Ectodermal cell (in vitro differentiated cells): ENCODE measurements around the gene RAVER1.
A peak's percentile ranks its signal among the peaks of the same experiment; 100 is the strongest.
"Not testable (repeated sequence)": the region's sequence is repeated elsewhere in the genome, so short reads cannot be mapped to it uniquely, and the experiment has no call there.

ENCODE experiments used
- H3K27ac ChIP-seq: 2 replicates; pipeline ENCODE4 v1.7.0; 2013; ENCODE audit warnings: mild to moderate bottlenecking, low read depth, low read length; ENCODE audit not compliant: insufficient read depth, poor library complexity, severe bottlenecking
- H3K27me3 ChIP-seq: 2 replicates; pipeline ENCODE4 v1.7.0; 2013; ENCODE audit warnings: mild to moderate bottlenecking, low read length; ENCODE audit not compliant: insufficient read depth, control insufficient read depth, poor library complexity, severe bottlenecking
- H3K36me3 ChIP-seq: one replicate; pipeline ENCODE4 v1.7.0; 2013; ENCODE audit warnings: low read length; ENCODE audit not compliant: control insufficient read depth, insufficient read depth
- H3K4me1 ChIP-seq: one replicate; pipeline ENCODE4 v1.7.0; 2013; ENCODE audit warnings: low read length; ENCODE audit not compliant: control insufficient read depth, insufficient read depth
- H3K4me3 ChIP-seq: 2 replicates; pipeline ENCODE4 v1.7.0; 2013; ENCODE audit warnings: low read depth, low read length, control low read depth; ENCODE audit not compliant: insufficient read depth
- H3K9me3 ChIP-seq: 2 replicates; pipeline ENCODE4 v1.7.0; 2013; ENCODE audit warnings: mild to moderate bottlenecking, low read length, moderate library complexity; ENCODE audit not compliant: control insufficient read depth
- WGBS, 2 experiments: methylation state at CpG; one replicate each; pipeline ENCODE4 v1.1.7; 2013; ENCODE audit warnings: missing lambda C conversion rate in 2 of 2; 5-methylcytosine and 5-hydroxymethylcytosine counted together

The RAVER1 gene

GRCh38 chr19:10366950-10367512, 33.7 kb upstream of the RAVER1 start:
- WGBS, 2 experiments: 93 to 98% methylated on average over 4 of the region's 4 CpGs
- not testable (repeated sequence) for H3K4me3 ChIP-seq, H3K9me3 ChIP-seq, H3K4me1 ChIP-seq, H3K27me3 ChIP-seq, H3K27ac ChIP-seq
- H3K36me3 ChIP-seq: peaks cover 20% of the 10 kb centered on the region

DNA sequence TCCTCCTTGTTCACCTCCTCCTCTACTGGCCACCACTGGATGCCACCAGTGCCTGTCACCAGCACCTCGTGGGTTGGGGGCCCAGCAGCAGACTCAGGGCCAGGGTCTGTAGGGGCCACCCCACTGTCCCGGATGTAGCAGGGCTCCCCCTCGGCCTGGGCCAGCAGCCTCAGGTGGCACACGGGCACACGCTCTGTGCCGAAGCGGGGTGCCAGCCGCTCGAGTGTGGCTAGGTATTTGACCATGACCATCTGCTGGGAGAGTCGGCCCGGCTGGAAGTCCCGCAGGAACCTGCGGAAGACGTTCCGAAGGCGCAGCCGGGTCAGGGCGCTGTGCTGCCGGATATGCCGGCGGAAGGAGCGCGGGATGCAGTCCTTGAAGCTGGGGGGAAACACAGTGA, 32.2 kb upstream of the RAVER1 start:
- H3K36me3 ChIP-seq: peaks cover 25% of the 10 kb centered on the region
- no peaks in the 10 kb centered on the region for H3K9me3 ChIP-seq
- WGBS, 2 experiments: 95 to 96% methylated on average over 23 of the region's 23 CpGs
- no peak overlapping the region for H3K27ac ChIP-seq
- H3K27me3 ChIP-seq: no peaks in the 10 kb centered on the region
- H3K4me1 ChIP-seq: no peaks in the 10 kb centered on the region
- no peak overlapping the region for H3K4me3 ChIP-seq

DNA sequence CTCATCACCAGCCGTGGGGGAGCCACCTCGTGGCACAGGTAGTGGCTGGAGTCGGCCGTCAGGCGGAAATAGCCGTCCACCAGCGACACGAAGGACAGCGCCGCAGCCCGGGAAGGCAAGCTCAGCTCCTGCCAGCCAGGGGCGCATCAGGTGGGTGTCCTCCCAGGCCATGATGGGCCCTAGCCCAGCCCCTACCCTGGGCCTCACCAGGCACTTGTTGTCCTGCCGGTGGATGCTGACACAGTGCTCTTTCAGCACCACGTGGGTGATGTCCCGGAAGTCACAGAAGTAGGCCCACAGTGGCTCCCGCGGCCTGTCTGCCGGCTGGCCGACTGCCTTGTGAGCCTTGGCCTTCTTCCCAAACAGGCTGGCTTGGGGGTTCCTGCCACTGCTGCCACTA, 31.3 kb upstream of the RAVER1 start:
- Histone ChIP-seq H3K4me3 (no peak overlapping the region), H3K27me3 (no peaks in the 10 kb centered on the region), H3K27ac (no peak overlapping the region), H3K36me3 (peaks cover 25% of the 10 kb centered on the region), H3K9me3 (no peaks in the 10 kb centered on the region), H3K4me1 (no peaks in the 10 kb centered on the region)
- WGBS, 2 experiments: 93 to 95% methylated on average over 19 of the region's 19 CpGs

GRCh38 chr19:10363789-10364281, 30.5 kb upstream of the RAVER1 start:
- whole genome bisulfite sequencing, 2 experiments: 92 to 93% methylated on average over 12 of the region's 12 CpGs
- Histone ChIP-seq H3K27me3 (no peaks in the 10 kb centered on the region), H3K4me3 (no peak overlapping the region), H3K36me3 (peaks cover 18% of the 10 kb centered on the region), H3K27ac (no peak overlapping the region), H3K9me3 (no peaks in the 10 kb centered on the region), H3K4me1 (no peaks in the 10 kb centered on the region)

GRCh38 chr19:10362259-10362658, 28.9 kb upstream of the RAVER1 start:
- Histone ChIP-seq H3K9me3 (no peaks in the 10 kb centered on the region), H3K4me1 (no peaks in the 10 kb centered on the region), H3K4me3 (no peak overlapping the region), H3K36me3 (peaks cover 14% of the 10 kb centered on the region), H3K27ac (no peak overlapping the region), H3K27me3 (no peaks in the 10 kb centered on the region)
- 94 to 95% methylated on average over 18 of the region's 18 CpGs for WGBS, 2 experiments

DNA sequence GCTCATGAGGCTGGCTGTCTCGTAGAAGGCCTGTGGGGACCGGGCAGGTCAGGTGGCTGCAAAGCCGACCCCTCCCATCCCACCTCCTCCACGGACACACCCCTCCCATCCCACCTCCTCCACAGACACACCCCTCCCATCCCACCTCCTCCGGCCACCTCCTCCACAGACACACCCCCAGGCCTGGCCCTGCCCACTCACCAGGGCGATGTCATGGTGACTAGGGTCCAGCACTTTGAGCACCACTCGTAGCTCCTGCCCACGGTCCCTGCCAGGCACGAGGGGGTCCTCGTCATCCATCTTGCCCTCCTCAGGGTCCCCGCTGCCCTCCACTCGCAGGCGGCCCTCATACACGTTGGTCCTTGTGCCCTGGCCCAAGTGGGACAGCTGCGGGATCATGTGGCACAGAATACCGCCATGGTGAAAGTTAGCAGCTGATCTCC, 28.3 kb upstream of the RAVER1 start:
- H3K9me3 ChIP-seq: no peaks in the 10 kb centered on the region
- no peak overlapping the region for H3K4me3 ChIP-seq
- no peak overlapping the region for H3K27ac ChIP-seq
- H3K27me3 ChIP-seq: no peaks in the 10 kb centered on the region
- no peaks in the 10 kb centered on the region for H3K4me1 ChIP-seq
- 88% methylated on average over 16 of the region's 16 CpGs for WGBS, 2 experiments
- H3K36me3 ChIP-seq: peaks cover 14% of the 10 kb centered on the region

- H3K4me3 ChIP-seq: no peak overlapping the region
- H3K36me3 ChIP-seq: peaks cover 6% of the 10 kb centered on the region
- H3K27ac ChIP-seq: no peak overlapping the region
- no peaks in the 10 kb centered on the region for H3K27me3 ChIP-seq
- no peaks in the 10 kb centered on the region for H3K9me3 ChIP-seq
- 95 to 96% methylated on average over 12 of the region's 12 CpGs for WGBS, 2 experiments
- peaks cover 3% of the 10 kb centered on the region for H3K4me1 ChIP-seq
Observed at GRCh38 chr19:10356431-10356830, 23.1 kb upstream of the RAVER1 start.

DNA sequence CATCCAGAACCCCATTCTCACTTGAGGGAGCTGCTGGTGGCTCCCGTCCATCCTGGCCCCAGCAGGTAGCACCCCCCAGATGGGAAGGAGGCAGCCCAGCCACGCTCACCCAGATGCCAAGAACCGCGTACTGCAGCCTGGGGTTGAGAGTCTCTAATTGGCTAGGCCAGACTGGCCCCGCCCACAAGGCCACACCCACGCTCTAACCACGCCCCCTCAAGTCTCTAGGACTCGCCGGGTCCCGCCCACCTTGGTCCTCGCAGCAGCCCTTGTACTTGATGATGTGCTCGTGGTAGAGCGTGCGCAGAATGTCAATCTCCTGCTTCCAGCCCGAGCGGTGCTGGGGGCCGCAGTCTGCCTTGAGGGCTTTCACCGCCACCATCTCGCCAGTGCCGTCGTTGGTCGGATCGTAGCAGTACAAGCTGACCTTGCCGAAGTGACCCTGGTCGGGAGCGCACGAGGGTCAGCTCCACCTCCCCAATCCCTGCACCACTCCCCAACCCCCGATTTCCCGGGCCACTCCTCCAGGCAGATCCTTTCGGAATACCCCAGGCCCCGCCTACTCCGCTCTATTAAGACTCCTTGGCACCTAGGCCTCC, 20.6 kb upstream of the RAVER1 start:
- 26 to 37% methylated on average over 32 of the region's 32 CpGs for WGBS, 2 experiments
- Histone ChIP-seq H3K36me3 (peaks cover 6% of the 10 kb centered on the region), H3K9me3 (no peaks in the 10 kb centered on the region), H3K4me3 (peak overlapping the region; percentile 34), H3K27ac (peak overlapping the region; percentile 77), H3K27me3 (no peaks in the 10 kb centered on the region), H3K4me1 (peaks cover 3% of the 10 kb centered on the region)

DNA sequence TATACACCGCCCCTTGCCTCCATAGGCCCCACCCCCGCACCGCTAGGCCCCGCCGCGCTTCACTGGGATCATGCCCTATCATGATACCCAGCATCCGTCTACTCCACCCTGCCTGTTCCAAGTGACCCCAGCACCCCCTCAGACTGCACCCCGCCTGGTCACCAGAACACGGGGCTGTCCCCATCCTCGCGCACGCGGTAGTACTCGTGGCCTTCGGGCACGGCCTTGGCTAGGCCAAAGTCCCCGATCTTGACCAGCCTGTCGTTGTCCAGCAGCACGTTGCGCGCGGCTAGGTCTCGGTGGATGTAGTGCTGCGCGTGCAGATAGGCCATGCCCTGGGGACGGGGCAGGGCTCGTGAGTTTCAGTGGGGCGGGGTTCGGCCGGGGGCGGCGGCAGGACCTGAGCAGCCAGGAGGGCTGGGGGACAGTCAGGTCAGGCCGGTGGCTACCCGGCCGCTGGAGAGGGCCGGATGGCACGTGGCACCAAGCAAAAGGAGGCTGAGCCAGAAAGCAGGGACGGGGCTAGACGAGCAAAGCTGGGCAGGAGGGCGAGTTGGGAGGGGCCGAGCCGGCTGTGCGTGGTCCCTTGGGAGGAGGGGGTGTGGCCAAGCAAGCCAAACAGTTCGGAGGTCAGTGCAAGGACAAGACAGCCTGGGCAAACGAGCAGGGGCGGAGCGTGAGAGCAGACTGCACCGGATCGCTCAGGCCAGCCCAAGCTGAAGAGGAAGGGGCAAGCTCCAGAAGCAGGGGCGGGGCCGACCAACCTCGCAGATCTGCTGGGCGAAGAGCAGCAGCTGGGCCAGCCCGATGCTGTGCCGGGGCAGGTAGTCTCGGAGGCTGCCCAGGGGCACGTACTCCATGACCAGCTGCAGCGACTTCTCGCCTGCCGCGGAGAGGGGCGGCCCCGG, 19.7 kb upstream of the RAVER1 start:
- Histone ChIP-seq H3K27me3 (no peaks in the 10 kb centered on the region), H3K27ac (peak overlapping the region; percentile 77), H3K36me3 (peaks cover 5% of the 10 kb centered on the region), H3K9me3 (no peaks in the 10 kb centered on the region), H3K4me1 (peaks cover 3% of the 10 kb centered on the region), H3K4me3 (peak overlapping the region; percentile 34)
- 25 to 32% methylated on average over 63 of the region's 63 CpGs for WGBS, 2 experiments

DNA sequence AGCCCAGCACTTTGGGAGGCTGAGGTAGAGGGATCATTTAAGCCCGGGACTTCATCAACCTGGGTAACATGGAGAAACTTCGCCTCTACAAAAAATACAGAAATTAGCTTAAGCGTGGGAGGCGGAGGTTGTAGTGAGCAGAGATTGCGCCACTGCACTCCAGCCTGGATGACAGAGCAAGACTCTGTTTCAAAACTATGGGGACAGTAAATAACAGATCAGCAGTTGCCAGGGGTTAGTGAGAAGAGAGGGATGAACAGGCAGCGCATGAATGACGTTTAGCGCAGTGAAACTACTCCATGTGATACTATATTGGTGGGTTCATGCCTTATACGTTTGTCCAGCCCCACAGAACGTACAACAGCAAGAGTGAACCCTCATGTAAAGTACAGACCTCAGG, 13.2 kb upstream of the RAVER1 start:
- Histone ChIP-seq H3K4me1 (no peaks in the 10 kb centered on the region), H3K36me3 (no peaks in the 10 kb centered on the region), H3K4me3 (no peak overlapping the region), H3K27ac (no peak overlapping the region), H3K27me3 (no peaks in the 10 kb centered on the region), H3K9me3 (no peaks in the 10 kb centered on the region)
- 93% methylated on average over 10 of the region's 10 CpGs for WGBS, 2 experiments
